OCI-LY3 (cell line): ENCODE results near the gene TMEM132A.

ENCODE experiments used
- H2AFZ ChIP-seq: fragments of 200-600, 300-600 bp; shearing (Covaris generic); 2 replicates; pipeline ENCODE4 v1.6.0; 2014; ENCODE audit warnings: antibody characterized with exemption, low read depth, low read length
- H3K27ac ChIP-seq: fragments of 200-600, 300-600 bp; sonication (generic); 2 replicates; pipeline ENCODE4 v1.5.1; 2014; ENCODE audit warnings: mild to moderate bottlenecking, low read length, moderate library complexity, mixed read lengths
- H3K27me3 ChIP-seq: fragments of 200-600, 300-600 bp; sonication (generic); 2 replicates; pipeline ENCODE4 v1.6.1; 2014; ENCODE audit warnings: low read depth, low read length, mixed read lengths
- H3K36me3 ChIP-seq: fragments of 200-600, 300-600 bp; sonication (generic); replicated peaks from 2 replicates; pipeline ENCODE3; 2014; ENCODE audit warnings: low read depth, low read length, mixed read lengths
- H3K4me1 ChIP-seq: fragments of 300-600, 200-600 bp; sonication (generic); 2 replicates; pipeline ENCODE4 v1.6.1; 2014; ENCODE audit warnings: low read length, mixed read lengths
- H3K4me2 ChIP-seq: fragments of 200-600, 300-600 bp; sonication (generic); 2 replicates; pipeline ENCODE4 v1.6.1; 2014; ENCODE audit warnings: low read length, mixed read lengths
- H3K4me3 ChIP-seq: fragments of 300-600, 200-600 bp; sonication (generic); 2 replicates; pipeline ENCODE4 v1.5.1; 2014; ENCODE audit warnings: antibody characterized with exemption, mild to moderate bottlenecking, low read length, moderate library complexity
- H3K79me2 ChIP-seq: fragments of 300-600, 200-600 bp; shearing (Covaris generic); 2 replicates; pipeline ENCODE4 v1.6.1; 2014; ENCODE audit warnings: mild to moderate bottlenecking, low read length, mixed read lengths
- H3K9ac ChIP-seq: fragments of 300-600, 200-600 bp; shearing (Covaris generic); 2 replicates; pipeline ENCODE4 v1.6.0; 2014; ENCODE audit warnings: mild to moderate bottlenecking, low read length, moderate library complexity
- H3K9me3 ChIP-seq: fragments of 200-600, 300-600 bp; shearing (Covaris generic); 2 replicates; pipeline ENCODE4 v1.6.1; 2014; ENCODE audit warnings: low read length, mixed read lengths; ENCODE audit not compliant: insufficient read depth
- H4K20me1 ChIP-seq: fragments of 200-600, 300-600 bp; sonication (generic); 2 replicates; pipeline ENCODE4 v1.6.1; 2016; ENCODE audit warnings: low read length, mixed read lengths; ENCODE audit not compliant: insufficient read depth
- CTCF ChIP-seq: fragments of 200-600, 300-600 bp; sonication (generic); IDR thresholded peaks from 2 replicates; pipeline ENCODE4 v1.5.1; 2014; ENCODE audit warnings: antibody characterized with exemption, low read length, low read depth
- EZH2phosphoT487 ChIP-seq: fragments of 200-600 bp; shearing (Covaris generic); IDR thresholded peaks from 2 replicates; pipeline ENCODE4 v1.6.1; 2018; ENCODE audit warnings: antibody characterized with exemption, mixed run types, low read depth

Gene TMEM132A

GRCh38 chr11:60985501-60985900, 61.2 kb downstream of the TMEM132A start:
- Histone ChIP-seq H4K20me1 (no peaks in the 10 kb centered on the region), H3K4me3 (no peak overlapping the region), H3K9ac (no peak overlapping the region), H3K27ac (no peak overlapping the region), H3K79me2 (no peaks in the 10 kb centered on the region), H3K4me2 (no peak overlapping the region), H3K9me3 (no peaks in the 10 kb centered on the region), H3K27me3 (peaks cover 28% of the 10 kb centered on the region), H2AFZ (no peak overlapping the region), H3K36me3 (no peaks in the 10 kb centered on the region), H3K4me1 (peaks cover 9% of the 10 kb centered on the region)
- TF ChIP-seq EZH2phosphoT487 (no peak), CTCF (no peak)

- Histone ChIP-seq H3K36me3 (no peaks in the 10 kb centered on the region), H2AFZ (peak overlapping the region; percentile 96), H3K9ac (no peak overlapping the region), H3K4me2 (peak overlapping the region; percentile 18; the same call in 1 of the 2 replicates), H3K9me3 (no peaks in the 10 kb centered on the region), H3K4me3 (no peak overlapping the region), H4K20me1 (no peaks in the 10 kb centered on the region), H3K4me1 (peaks cover 9% of the 10 kb centered on the region), H3K27ac (no peak overlapping the region), H3K79me2 (no peaks in the 10 kb centered on the region), H3K27me3 (peaks cover 28% of the 10 kb centered on the region)
- TF ChIP-seq EZH2phosphoT487 (no peak), CTCF (no peak)
These were observed 62.0 kb downstream of the TMEM132A start for GRCh38 chr11:60985991-60986915.
